ENCODE measurements around the gene FOXO6. TPM values are rescaled to one million over a fixed set of nuclear protein-coding genes. Genes with fewer than 3 reads are reported as not detected.

The FOXO6 gene
- total RNA-seq, 1 experiment from 2014 or later = 0.47 TPM

DNA sequence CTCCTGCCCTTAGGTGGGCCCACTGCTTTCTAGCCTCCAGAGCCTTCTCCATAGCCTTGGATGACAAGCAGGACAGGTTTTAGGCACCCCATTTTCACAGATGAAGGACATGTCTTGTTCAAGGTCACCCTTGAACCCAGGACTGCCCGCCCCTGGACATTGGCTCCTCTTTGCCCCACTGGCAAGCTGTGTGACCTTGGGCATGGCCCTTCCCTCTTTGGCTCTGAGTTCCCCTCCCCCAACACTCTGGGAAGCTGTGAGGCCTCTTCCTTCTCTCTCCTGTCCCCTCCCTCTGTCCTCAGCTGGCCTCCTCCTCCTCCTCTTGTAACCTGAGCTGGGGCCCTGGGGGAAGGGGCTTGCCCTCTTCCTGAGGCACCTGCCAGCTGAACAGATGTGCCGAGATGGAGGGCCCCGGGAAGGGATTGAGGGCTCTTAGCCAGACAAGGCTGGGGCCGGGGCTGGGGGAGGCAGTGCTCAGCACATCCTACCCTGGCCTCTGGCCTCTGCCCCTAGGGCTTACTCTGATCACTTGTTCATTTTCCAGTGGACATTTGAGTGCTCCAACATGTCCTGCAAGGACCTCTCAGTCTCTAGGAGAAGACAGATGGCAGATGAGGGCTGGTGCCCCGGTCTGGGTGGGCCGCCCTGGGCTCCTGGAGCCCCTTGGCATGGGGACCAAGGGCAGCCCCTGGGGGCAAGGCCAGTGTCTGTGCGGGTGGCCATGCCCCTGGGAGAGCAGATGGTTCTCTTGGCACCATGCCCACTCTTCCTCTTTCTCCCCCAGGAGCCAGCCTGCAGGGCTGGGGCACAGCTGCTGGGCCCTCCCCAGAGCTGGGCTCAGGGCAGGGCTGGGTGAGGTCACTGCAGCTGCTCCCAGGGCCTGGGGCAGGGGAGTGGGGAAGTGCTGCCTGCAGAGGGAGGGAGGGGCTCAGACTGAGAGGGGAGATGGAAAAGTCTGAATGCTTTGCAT, 10.7 kb downstream of the FOXO6 start:
- H3K36me3 Mint-ChIP-seq (ENCODE audit: insufficient read depth, unreplicated experiment) = no peaks in the 10 kb centered on the region
- TF ChIP-seq, protein P1, sequence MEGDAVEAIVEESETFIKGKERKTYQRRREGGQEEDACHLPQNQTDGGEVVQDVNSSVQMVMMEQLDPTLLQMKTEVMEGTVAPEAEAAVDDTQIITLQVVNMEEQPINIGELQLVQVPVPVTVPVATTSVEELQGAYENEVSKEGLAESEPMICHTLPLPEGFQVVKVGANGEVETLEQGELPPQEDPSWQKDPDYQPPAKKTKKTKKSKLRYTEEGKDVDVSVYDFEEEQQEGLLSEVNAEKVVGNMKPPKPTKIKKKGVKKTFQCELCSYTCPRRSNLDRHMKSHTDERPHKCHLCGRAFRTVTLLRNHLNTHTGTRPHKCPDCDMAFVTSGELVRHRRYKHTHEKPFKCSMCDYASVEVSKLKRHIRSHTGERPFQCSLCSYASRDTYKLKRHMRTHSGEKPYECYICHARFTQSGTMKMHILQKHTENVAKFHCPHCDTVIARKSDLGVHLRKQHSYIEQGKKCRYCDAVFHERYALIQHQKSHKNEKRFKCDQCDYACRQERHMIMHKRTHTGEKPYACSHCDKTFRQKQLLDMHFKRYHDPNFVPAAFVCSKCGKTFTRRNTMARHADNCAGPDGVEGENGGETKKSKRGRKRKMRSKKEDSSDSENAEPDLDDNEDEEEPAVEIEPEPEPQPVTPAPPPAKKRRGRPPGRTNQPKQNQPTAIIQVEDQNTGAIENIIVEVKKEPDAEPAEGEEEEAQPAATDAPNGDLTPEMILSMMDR (IDR thresholded peaks at IDR 0.05; ENCODE audit: unreplicated experiment) = no peak
- CTCF ChIA-PET = interaction anchor here (0.6 to 1.8 kb wide), 4 partner anchors 10 to 416 kb away, joined by 3 to 4 read pairs (median 3); no protein-coding TSS in a partner anchor
- peak; percentile 23 for DNase-seq
- H3K9me3 Mint-ChIP-seq (ENCODE audit: low read depth, unreplicated experiment) = peaks cover 2% of the 10 kb centered on the region
- intact Hi-C loops (cut with micrococcal nuclease; ENCODE audit: unreplicated experiment) = no loop called here
- H3K4me1 Mint-ChIP-seq (ENCODE audit: low read depth, unreplicated experiment) = peaks cover 8% of the 10 kb centered on the region
- no peak overlapping the region for H3K4me3 Mint-ChIP-seq (ENCODE audit: low read depth, unreplicated experiment)
- H3K27ac Mint-ChIP-seq (ENCODE audit: unreplicated experiment) = no peak overlapping the region
- H3K27me3 Mint-ChIP-seq (ENCODE audit: unreplicated experiment) = peaks cover 55% of the 10 kb centered on the region
- BruUV-seq (replicated peaks) = no TSS peak

DNA sequence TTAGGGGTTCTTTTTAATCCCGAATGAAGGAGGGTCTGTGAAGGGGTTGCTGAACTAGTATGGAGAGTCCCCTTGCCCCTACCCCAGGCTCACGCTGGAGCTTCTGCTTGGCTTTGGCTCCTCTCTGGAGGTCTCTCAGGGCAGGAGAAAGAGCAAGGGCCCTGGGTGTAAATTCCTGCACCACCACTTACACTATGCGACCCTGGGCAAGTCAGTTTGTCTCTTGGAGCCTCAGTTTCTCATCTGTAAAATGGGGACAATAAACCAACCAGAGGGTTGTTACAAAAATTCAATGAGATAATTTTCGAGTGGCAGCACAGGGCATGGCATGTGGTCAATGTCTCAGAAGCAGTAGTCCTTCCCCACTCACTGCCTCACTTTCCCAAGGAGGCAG, 11.4 kb downstream of the FOXO6 start:
- CTCF ChIA-PET = interaction anchor here (0.6 to 1.8 kb wide), 2 partner anchors 15 to 35 kb away, joined by 3 read pairs; no protein-coding TSS in a partner anchor
- Mint-ChIP-seq H3K36me3 (ENCODE audit: insufficient read depth, unreplicated experiment) (no peaks in the 10 kb centered on the region), H3K4me3 (ENCODE audit: low read depth, unreplicated experiment) (no peak overlapping the region), H3K27me3 (ENCODE audit: unreplicated experiment) (peaks cover 51% of the 10 kb centered on the region), H3K9me3 (ENCODE audit: low read depth, unreplicated experiment) (peaks cover 2% of the 10 kb centered on the region), H3K27ac (ENCODE audit: unreplicated experiment) (no peak overlapping the region), H3K4me1 (ENCODE audit: low read depth, unreplicated experiment) (peaks cover 8% of the 10 kb centered on the region)
- TF ChIP-seq, protein P1 (IDR thresholded peaks at IDR 0.05; ENCODE audit: unreplicated experiment) = no peak
- BruUV-seq (replicated peaks) = no TSS peak
- no peak for DNase-seq
- intact Hi-C loops (cut with micrococcal nuclease; ENCODE audit: unreplicated experiment) = no loop called here

DNA sequence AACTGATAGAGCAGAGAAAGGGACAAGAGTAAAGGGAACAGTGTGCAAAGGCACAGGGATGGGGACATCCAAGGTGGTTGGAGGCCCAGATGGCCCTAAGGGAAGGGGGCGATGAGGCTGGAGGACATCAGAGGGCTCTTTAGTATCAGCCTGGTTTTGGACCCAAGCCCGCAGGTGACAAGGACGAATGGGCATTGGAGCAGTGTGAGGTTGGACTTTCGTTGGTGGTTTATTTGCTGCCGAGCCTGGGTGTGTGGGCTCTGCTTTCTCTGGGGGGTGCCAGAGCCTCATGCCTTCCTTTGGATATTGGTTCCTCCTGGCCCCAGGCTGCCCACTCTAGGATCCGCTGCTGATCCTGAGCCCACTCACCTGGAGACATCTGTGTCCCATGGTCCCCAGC, 12.1 kb downstream of the FOXO6 start:
- H3K27me3 Mint-ChIP-seq (ENCODE audit: unreplicated experiment) = peaks cover 47% of the 10 kb centered on the region
- H3K4me3 Mint-ChIP-seq (ENCODE audit: low read depth, unreplicated experiment) = no peak overlapping the region
- intact Hi-C loops (cut with micrococcal nuclease; ENCODE audit: unreplicated experiment) = no loop called here
- CTCF ChIA-PET = interaction anchor here (1.8 kb wide), 1 partner anchor 14 kb away, joined by 3 read pairs; no protein-coding TSS in a partner anchor
- DNase-seq = no peak
- H3K27ac Mint-ChIP-seq (ENCODE audit: unreplicated experiment) = no peak overlapping the region
- TF ChIP-seq, protein P1 (IDR thresholded peaks at IDR 0.05; ENCODE audit: unreplicated experiment) = no peak
- peaks cover 2% of the 10 kb centered on the region for H3K9me3 Mint-ChIP-seq (ENCODE audit: low read depth, unreplicated experiment)
- BruUV-seq (replicated peaks) = no TSS peak
- no peaks in the 10 kb centered on the region for H3K36me3 Mint-ChIP-seq (ENCODE audit: insufficient read depth, unreplicated experiment)
- H3K4me1 Mint-ChIP-seq (ENCODE audit: low read depth, unreplicated experiment) = peaks cover 8% of the 10 kb centered on the region

DNA sequence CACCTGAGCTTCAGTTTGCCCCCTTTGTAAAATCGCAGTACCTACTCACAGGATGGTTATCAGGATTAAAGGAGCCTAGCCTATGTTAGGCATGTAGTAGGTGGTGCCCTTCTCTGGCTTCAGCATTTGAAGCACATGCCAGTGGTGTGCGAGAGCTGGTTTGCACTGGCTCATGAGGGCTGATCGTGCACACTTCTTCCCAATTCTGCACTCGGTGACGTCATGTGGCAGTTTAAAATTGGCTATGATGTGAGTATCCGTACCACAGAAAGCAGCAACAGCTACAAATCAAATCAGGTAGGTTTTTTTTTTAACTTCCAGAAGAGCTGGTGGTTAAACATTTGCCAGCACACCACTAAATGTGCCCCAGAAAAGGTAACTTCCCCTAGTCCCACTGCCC, 13.5 kb downstream of the FOXO6 start:
- H3K4me1 Mint-ChIP-seq (ENCODE audit: low read depth, unreplicated experiment) = peaks cover 9% of the 10 kb centered on the region
- H3K27me3 Mint-ChIP-seq (ENCODE audit: unreplicated experiment) = peaks cover 35% of the 10 kb centered on the region
- no peaks in the 10 kb centered on the region for H3K36me3 Mint-ChIP-seq (ENCODE audit: insufficient read depth, unreplicated experiment)
- H3K4me3 Mint-ChIP-seq (ENCODE audit: low read depth, unreplicated experiment) = no peak overlapping the region
- peaks cover 2% of the 10 kb centered on the region for H3K9me3 Mint-ChIP-seq (ENCODE audit: low read depth, unreplicated experiment)
- intact Hi-C loops (cut with micrococcal nuclease; ENCODE audit: unreplicated experiment) = no loop called here
- H3K27ac Mint-ChIP-seq (ENCODE audit: unreplicated experiment) = no peak overlapping the region
- BruUV-seq (replicated peaks) = no TSS peak
- TF ChIP-seq, protein P1 (IDR thresholded peaks at IDR 0.05; ENCODE audit: unreplicated experiment) = no peak
- DNase-seq = no peak
- CTCF ChIA-PET = no interaction called here

All from Calu3 (cell line).